Kidney (tissue), 14 donors: ENCODE results near the gene TTC39C. TPM values are rescaled to one million over a fixed set of nuclear protein-coding genes. Genes with fewer than 3 reads are reported as not detected.

Experiments
- DNase-seq, 5 donors: peaks; one replicate each; pipeline ENCODE4 v3.0.0-alpha.2; 2013 to 2020
- FAIRE-seq: peaks from 2 replicates; lab custom pipeline; 2012; peaks lifted over from hg19 to GRCh38; lab: Jason Lieb, UNC
- H3K27ac ChIP-seq, 2 donors: one replicate each; pipeline ENCODE4 v1.7.0; 2013; ENCODE audit warnings: low read depth in 2 of 2, low read length in 2 of 2, inconsistent platforms in 1 of 2
- H3K27me3 ChIP-seq: one replicate; pipeline ENCODE4 v1.7.1; 2013; ENCODE audit warnings: low read length, inconsistent platforms; ENCODE audit not compliant: control insufficient read depth, insufficient read depth
- H3K36me3 ChIP-seq, 3 donors: one replicate each; pipeline versions ENCODE4 v1.7.0 to v1.7.1; 2013; ENCODE audit warnings: low read length in 3 of 3, control low read depth in 1 of 3, inconsistent platforms in 1 of 3; ENCODE audit not compliant: insufficient read depth in 3 of 3, control insufficient read depth in 2 of 3
- H3K4me1 ChIP-seq, 3 donors: one replicate each; pipeline versions ENCODE4 v1.7.0 to v1.7.1; 2013; ENCODE audit warnings: low read length in 3 of 3, inconsistent platforms in 1 of 3, low read depth in 1 of 3; ENCODE audit not compliant: control insufficient read depth in 2 of 3, insufficient read depth in 2 of 3
- H3K4me3 ChIP-seq, 3 donors: one replicate each; pipeline versions ENCODE4 v1.7.0 to v1.8.1; 2013; ENCODE audit warnings: low read length in 3 of 3, control low read depth in 1 of 3, inconsistent platforms in 1 of 3
- H3K9ac ChIP-seq, 3 donors: one replicate each; pipeline versions ENCODE4 v1.7.0 to v1.7.1; 2013; ENCODE audit warnings: low read length in 3 of 3, control low read depth in 1 of 3, inconsistent platforms in 1 of 3
- H3K9me3 ChIP-seq, 3 donors: one replicate each; pipeline versions ENCODE4 v1.7.0 to v1.7.1; 2013; ENCODE audit warnings: low read length in 3 of 3, control low read depth in 1 of 3, inconsistent platforms in 1 of 3; ENCODE audit not compliant: control insufficient read depth in 2 of 3, insufficient read depth in 1 of 3
- intact Hi-C: fragments of 100-400 bp; cut with DNase I; formaldehyde crosslinking; loops from one replicate; pipeline ENCODE4 v1.11.1; 2022
- polyA plus RNA-seq: library from polyadenylated mRNA; stranded (reverse); fragments of 350-450 nt; fragmentation: Illumina TruSeq; extraction: RNeasy Lipid Tissue Mini Kit (QIAGEN cat#74804); gene quantifications from one replicate; pipeline ENCODE4 v1.2.3, GENCODE V29; 2014; ENCODE audit warnings: low read depth, low replicate concordance; ENCODE audit not compliant: insufficient read depth
- total RNA-seq: library from RNA; stranded (reverse); fragmentation: NEBNext Ultra II Directional; extraction: Animal tissue kit (Norgen Biotek cat#: 25700); gene quantifications from one replicate; pipeline ENCODE4 v1.2.1, GENCODE V29; 2021
- TF ChIP-seq, protein P1 (sequence below): IDR thresholded peaks from 3 replicates; pipeline ENCODE4 v1.5.1; 2012; ENCODE audit warnings: mild to moderate bottlenecking, moderate library complexity, borderline replicate concordance; ENCODE audit not compliant: insufficient read depth; ENCODE audit errors: extremely low read depth
- donor health status: control.
- donor health status: control.
- donor health status: control.
- donor health status: control.
- donor health status: control.
- donor health status: DM: yes; HTN: yes; CAD: no.
- donor health status: Normal renal cell carcinoma (clear cell type).

The TTC39C gene
- total and polyA plus RNA-seq, 2 donors from 2014 or later = 2.8 to 17.4 TPM

DNA sequence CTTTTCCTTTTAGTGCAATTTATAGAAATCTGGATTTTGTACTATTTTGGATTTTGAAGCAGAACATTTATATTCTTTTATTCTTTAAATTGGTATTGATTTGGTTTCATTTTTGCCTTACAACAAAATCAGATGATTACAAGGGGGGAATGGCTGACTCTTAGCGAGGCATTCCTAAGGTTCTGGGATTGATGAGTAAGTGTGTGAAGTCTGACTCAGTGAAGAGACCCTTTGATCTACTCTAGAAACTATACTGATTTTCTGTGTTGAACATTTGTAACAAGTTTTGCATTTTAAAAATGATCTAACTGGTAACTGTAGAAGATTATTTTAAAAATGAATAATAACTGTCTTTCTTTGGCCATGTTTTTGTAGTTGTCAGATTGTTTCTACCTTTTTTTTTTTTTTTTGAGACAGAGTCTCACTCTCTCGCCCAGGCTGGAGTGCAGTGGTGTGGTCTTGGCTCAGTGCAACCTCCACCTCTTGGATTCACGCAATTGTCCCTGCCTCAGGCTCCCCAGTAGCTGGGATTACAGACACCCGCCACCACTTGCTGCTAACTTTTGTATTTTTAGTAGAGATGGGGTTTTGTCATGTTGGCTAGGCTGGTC lies 48.7 kb downstream of the TTC39C start:
- no peaks in the 10 kb centered on the region for H3K9me3 ChIP-seq
- DNase-seq = no peak
- H3K4me1 ChIP-seq = no peaks in the 10 kb centered on the region
- TF ChIP-seq, protein P1, sequence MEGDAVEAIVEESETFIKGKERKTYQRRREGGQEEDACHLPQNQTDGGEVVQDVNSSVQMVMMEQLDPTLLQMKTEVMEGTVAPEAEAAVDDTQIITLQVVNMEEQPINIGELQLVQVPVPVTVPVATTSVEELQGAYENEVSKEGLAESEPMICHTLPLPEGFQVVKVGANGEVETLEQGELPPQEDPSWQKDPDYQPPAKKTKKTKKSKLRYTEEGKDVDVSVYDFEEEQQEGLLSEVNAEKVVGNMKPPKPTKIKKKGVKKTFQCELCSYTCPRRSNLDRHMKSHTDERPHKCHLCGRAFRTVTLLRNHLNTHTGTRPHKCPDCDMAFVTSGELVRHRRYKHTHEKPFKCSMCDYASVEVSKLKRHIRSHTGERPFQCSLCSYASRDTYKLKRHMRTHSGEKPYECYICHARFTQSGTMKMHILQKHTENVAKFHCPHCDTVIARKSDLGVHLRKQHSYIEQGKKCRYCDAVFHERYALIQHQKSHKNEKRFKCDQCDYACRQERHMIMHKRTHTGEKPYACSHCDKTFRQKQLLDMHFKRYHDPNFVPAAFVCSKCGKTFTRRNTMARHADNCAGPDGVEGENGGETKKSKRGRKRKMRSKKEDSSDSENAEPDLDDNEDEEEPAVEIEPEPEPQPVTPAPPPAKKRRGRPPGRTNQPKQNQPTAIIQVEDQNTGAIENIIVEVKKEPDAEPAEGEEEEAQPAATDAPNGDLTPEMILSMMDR = no peak
- H3K27me3 ChIP-seq = no peaks in the 10 kb centered on the region
- H3K9ac ChIP-seq = no peak overlapping the region
- no peaks in the 10 kb centered on the region for H3K36me3 ChIP-seq
- no peak overlapping the region for H3K4me3 ChIP-seq
- no peak for FAIRE-seq
- intact Hi-C loops = no loop called here
- H3K27ac ChIP-seq = no peak overlapping the region

DNA sequence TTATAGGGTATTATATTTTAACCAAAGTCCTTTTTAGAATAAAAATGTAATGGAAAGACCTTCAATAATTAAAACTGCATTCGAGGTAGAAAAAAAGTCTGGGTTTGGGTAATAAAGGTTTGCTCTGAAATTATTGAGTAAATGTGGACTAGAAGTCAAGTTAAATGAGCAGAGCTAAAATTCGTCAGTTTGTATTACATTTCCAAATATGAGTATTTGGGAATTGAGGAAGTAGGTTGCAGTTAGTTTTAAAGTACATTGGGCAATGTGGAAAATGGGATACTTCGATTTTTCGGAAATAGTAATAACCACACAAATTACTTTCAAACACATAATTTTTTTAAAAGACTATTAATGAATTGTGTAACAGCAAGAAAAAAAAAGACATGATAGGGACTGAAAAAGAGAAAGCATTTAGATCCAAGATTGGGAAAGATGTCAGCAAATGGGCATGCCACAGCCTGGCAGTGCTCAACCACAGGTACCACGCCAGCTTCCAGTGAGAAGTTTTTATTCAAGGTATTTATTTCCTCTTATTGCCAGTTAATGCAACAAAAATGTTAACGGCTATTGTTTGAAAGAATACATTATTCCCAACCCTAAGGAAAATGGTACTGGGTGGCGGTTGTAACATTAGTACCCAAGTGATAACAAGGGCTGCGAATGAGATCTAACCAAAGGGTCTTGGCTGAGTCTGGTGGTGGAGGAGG lies 50.0 kb downstream of the TTC39C start:
- Histone ChIP-seq H3K9ac (no peak overlapping the region), H3K27me3 (no peaks in the 10 kb centered on the region), H3K27ac (no peak overlapping the region), H3K9me3 (no peaks in the 10 kb centered on the region), H3K4me1 (no peaks in the 10 kb centered on the region), H3K36me3 (no peaks in the 10 kb centered on the region), H3K4me3 (no peak overlapping the region)
- DNase-seq = no peak
- intact Hi-C loops = no loop called here
- TF ChIP-seq, protein P1 = no peak
- no peak for FAIRE-seq

DNA sequence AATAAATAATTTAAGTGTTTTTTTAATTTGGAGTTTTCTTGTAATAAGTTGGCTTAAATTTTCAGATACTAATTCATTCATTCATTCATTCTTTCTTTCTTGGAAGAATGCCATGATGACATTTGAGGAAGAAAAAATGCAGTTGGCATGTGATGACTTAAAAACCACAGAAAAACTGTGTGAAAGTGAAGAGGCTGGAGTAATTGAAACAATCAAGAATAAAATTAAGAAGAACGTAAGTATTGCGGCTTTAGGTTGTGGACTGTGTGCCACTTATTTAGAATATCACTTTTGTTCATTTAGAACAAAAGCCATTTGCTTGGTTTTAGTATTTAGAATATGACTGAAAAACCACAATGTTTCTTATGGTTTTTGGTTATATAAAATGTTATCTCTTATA lies 51.4 kb downstream of the TTC39C start:
- TF ChIP-seq, protein P1 = no peak
- Histone ChIP-seq H3K4me1 (no peaks in the 10 kb centered on the region), H3K9ac (no peak overlapping the region), H3K9me3 (no peaks in the 10 kb centered on the region), H3K27me3 (no peaks in the 10 kb centered on the region), H3K4me3 (no peak overlapping the region), H3K36me3 (no peaks in the 10 kb centered on the region), H3K27ac (no peak overlapping the region)
- intact Hi-C loops = no loop called here
- no peak for FAIRE-seq
- DNase-seq = no peak
